Measurements from ENCODE around the gene KDM4B. TPM values are rescaled to one million over a fixed set of nuclear protein-coding genes. Genes with fewer than 3 reads are reported as not detected.
"Not testable (repeated sequence)": the region's sequence is repeated elsewhere in the genome, so short reads cannot be mapped to it uniquely, and the experiment has no call there.

The KDM4B gene
- total RNA-seq, 4 donors from 2014 or later = 18.4 to 94.7 (median 25.6) TPM

DNA sequence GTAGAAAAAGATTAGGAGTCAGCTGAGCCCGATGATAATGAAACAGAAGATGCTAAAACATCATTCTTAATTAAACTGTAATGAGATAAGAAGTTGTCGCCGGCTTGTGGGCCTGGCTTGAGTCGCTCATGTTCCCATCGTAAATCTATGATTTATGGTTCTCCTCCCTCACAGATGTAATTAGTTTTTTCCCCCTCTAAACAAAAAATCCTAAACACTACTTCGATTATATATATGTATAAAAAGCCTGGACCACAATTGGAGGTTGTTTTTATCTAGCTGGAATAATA lies 220.3 kb downstream of the KDM4B start:
- TF ChIP-seq POLR2A (IDR thresholded peaks at IDR 0.05) = no peak
- TF ChIP-seq, protein P1, sequence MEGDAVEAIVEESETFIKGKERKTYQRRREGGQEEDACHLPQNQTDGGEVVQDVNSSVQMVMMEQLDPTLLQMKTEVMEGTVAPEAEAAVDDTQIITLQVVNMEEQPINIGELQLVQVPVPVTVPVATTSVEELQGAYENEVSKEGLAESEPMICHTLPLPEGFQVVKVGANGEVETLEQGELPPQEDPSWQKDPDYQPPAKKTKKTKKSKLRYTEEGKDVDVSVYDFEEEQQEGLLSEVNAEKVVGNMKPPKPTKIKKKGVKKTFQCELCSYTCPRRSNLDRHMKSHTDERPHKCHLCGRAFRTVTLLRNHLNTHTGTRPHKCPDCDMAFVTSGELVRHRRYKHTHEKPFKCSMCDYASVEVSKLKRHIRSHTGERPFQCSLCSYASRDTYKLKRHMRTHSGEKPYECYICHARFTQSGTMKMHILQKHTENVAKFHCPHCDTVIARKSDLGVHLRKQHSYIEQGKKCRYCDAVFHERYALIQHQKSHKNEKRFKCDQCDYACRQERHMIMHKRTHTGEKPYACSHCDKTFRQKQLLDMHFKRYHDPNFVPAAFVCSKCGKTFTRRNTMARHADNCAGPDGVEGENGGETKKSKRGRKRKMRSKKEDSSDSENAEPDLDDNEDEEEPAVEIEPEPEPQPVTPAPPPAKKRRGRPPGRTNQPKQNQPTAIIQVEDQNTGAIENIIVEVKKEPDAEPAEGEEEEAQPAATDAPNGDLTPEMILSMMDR (IDR thresholded peaks at IDR 0.05) = no peak
- DNase-seq = no peak
- Histone ChIP-seq H3K4me1 (no peaks in the 10 kb centered on the region), H3K4me3 (no peak overlapping the region), H3K27me3 (no peaks in the 10 kb centered on the region), H3K27ac (no peak overlapping the region), H3K9me3 (no peaks in the 10 kb centered on the region), H3K36me3 (no peaks in the 10 kb centered on the region)
- intact Hi-C loops (cut with DNase I; ENCODE audit: low total_unique reads) = no loop called here

DNA sequence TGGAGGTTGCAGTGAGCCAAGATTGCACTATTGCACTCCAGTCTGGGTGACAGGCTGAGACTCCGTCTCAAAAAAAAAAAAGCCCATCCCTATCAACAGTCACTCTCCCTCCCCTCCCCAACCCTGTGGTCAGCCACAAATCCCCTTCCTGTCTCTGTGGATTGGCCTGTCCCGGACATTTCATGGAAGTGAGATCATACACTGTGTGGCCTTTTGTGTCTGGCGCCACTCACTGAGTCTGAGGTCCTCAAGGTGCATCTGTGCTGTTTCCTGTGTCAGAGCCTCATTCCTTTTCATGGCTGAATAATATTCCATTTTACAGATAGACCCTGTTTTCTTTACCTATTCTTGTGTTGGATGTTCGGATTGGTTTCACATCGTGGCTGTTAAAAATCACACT lies 222.2 kb downstream of the KDM4B start:
- Histone ChIP-seq H3K4me3 (no peak overlapping the region), H3K9me3 (no peaks in the 10 kb centered on the region), H3K36me3 (no peaks in the 10 kb centered on the region), H3K27ac (no peak overlapping the region), H3K27me3 (no peaks in the 10 kb centered on the region), H3K4me1 (no peaks in the 10 kb centered on the region)
- TF ChIP-seq, protein P1 (IDR thresholded peaks at IDR 0.05) = no peak
- no peak for TF ChIP-seq POLR2A (IDR thresholded peaks at IDR 0.05)
- intact Hi-C loops (cut with DNase I; ENCODE audit: low total_unique reads) = no loop called here
- DNase-seq = no peak

DNA sequence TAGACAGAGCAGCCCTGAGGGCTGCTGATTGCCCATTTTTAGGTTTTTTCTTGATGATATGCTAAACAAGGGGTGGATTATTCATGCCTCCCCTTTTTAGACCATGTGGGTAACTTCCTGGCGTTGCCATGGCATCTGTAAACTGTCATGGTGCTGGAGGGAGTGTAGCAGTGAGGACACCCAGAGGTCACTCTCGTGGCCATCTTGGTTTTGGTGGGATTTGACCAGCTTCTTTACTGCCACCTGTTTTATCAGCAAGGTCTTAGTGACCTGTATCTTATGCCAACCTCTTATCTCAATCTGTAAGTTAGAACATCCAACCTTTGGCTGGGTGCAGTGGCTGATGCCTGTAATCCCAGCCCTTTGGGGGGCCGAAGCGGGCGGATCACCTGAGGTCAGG lies 223.7 kb downstream of the KDM4B start:
- Histone ChIP-seq H3K4me3 (no peak overlapping the region), H3K9me3 (no peaks in the 10 kb centered on the region), H3K4me1 (no peaks in the 10 kb centered on the region), H3K27me3 (no peaks in the 10 kb centered on the region), H3K27ac (no peak overlapping the region), H3K36me3 (no peaks in the 10 kb centered on the region)
- TF ChIP-seq, protein P1 (IDR thresholded peaks at IDR 0.05) = no peak
- TF ChIP-seq POLR2A (IDR thresholded peaks at IDR 0.05) = no peak
- intact Hi-C loops (cut with DNase I; ENCODE audit: low total_unique reads) = no loop called here
- no peak for DNase-seq

DNA sequence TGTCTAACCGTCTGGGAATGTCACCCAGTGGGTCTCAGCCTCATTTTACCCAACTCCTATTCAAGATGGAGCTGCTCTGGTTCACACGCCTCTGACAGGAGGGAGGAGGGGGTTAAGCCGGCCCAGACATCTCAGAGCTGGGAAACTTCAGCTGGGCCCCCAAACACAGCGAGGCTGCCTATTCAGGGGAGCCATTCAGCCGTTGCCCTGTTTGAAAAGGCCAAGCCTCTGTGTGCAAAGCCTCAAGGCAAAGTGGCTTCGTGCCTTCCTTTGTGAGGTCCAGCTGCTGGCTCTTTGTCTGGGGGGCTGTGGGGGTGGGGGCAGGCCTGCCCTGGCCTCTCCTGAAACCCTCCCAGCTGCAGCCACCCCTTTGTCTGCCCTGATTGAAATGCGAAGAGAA lies 224.3 kb downstream of the KDM4B start:
- Histone ChIP-seq H3K4me1 (no peaks in the 10 kb centered on the region), H3K27me3 (no peaks in the 10 kb centered on the region), H3K27ac (no peak overlapping the region), H3K9me3 (no peaks in the 10 kb centered on the region), H3K4me3 (no peak overlapping the region), H3K36me3 (no peaks in the 10 kb centered on the region)
- no peak for DNase-seq
- TF ChIP-seq, protein P1 (IDR thresholded peaks at IDR 0.05) = no peak
- TF ChIP-seq POLR2A (IDR thresholded peaks at IDR 0.05) = no peak
- intact Hi-C loops (cut with DNase I; ENCODE audit: low total_unique reads) = no loop called here

DNA sequence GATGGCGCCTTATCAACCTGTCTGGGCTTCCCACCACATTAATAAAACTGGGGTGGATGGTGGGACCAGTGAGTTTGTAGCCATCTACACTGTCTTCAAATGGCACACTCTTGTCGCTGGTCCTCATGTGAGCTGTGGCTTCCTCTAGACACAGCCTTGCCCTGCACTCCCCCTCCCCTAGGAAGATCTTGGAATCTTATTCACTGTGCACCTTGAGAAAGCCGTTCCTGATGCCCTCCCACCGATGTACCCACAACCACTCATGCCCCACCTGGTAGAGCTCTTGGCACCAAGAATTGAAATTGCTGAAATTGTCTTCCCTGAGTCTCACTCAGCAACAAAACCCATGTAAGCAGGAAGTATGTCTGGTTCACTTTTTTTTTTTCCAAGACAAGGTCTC lies 225.7 kb downstream of the KDM4B start:
- intact Hi-C loops (cut with DNase I; ENCODE audit: low total_unique reads) = no loop called here
- Histone ChIP-seq H3K36me3 (no peaks in the 10 kb centered on the region), H3K27ac (no peak overlapping the region), H3K4me1 (no peaks in the 10 kb centered on the region), H3K27me3 (no peaks in the 10 kb centered on the region), H3K9me3 (no peaks in the 10 kb centered on the region), H3K4me3 (no peak overlapping the region)
- TF ChIP-seq, protein P1 (IDR thresholded peaks at IDR 0.05) = no peak
- no peak for TF ChIP-seq POLR2A (IDR thresholded peaks at IDR 0.05)
- DNase-seq = no peak

DNA sequence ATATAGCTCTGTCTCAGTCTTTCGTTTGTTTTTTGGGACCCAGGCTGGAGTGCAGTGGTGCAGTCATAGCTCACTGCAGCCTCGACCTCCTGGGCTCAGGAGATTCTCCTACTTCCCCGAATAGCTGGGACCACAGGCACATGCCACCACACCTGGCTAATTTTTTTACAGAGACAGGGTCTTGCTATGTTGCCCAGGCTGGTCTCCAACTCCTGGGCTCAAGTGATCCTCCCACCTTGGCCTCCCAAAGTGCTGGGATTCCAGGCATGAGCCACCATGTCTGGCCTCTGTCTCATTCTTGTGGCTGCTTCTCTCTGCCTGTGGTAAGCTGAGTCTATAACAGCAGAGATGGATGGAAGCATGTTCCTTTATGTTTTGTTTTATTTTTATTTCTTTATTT lies 226.7 kb downstream of the KDM4B start:
- DNase-seq; H3K27ac ChIP-seq; H3K4me1 ChIP-seq; H3K27me3 ChIP-seq; intact Hi-C loops (cut with DNase I; ENCODE audit: low total_unique reads); H3K36me3 ChIP-seq; H3K4me3 ChIP-seq; H3K9me3 ChIP-seq: not testable (repeated sequence)

Measured in uterus (tissue), 4 donors.